ENCODE results near the gene PTP4A1. TPM values are rescaled to one million over a fixed set of nuclear protein-coding genes. Genes with fewer than 3 reads are reported as not detected.

Gene PTP4A1
- total and polyA plus RNA-seq, 2 of the 4 experiments (the other 2 are of a cell fraction) = 31.2 to 53.1 TPM

DNA sequence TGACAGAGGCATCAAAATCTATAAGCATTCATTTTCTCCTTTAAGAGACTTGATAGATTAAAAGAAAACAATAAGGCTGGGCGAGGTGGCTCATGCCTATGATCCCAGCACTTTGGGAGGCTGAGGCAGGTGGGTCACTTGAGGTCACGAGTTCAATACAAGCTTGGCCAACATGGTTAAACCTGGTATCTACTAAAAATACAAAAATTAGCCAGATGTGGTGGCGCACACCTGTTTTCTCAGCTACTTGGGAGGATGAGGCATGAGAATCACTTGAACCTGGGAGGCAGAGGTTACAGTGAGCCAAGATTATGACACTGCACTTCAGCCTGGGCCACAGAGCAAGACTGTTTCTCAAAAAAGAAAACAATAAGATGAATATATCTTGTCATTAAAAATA is 39.3 kb upstream of the PTP4A1 start:
- Histone ChIP-seq H3K9me1 (ENCODE audit: insufficient read depth, low read length) (no peaks in the 10 kb centered on the region), H4K5ac (ENCODE audit: low read depth, low read length) (no peak overlapping the region), H3K79me1 (ENCODE audit: low read depth in 1 of 2, low read length in 2 of 2) (no peaks in the 10 kb centered on the region), H3K27ac (ENCODE audit: insufficient read depth, low read length) (no peak overlapping the region), H4K20me1 (ENCODE audit: insufficient read depth, low read length) (0 out of 2 replicates have a peak, but pooled peaks cover under 1% of the 10 kb centered on the region), H3K4me1 (ENCODE audit: control insufficient read depth, insufficient read depth, low read length) (peaks cover 6% of the 10 kb centered on the region), H3K36me3 (ENCODE audit: control insufficient read depth, insufficient read depth, low read length) (no peaks in the 10 kb centered on the region), H2AK9ac (replicated peaks; ENCODE audit: low read depth, low read length, poor library complexity) (no peak overlapping the region), H4K8ac (ENCODE audit: low read depth in 2 of 2, low read length in 2 of 2) (no peak overlapping the region), H3K56ac (ENCODE audit: extremely low read depth, insufficient read depth, low read length) (no peak overlapping the region), H2BK15ac (ENCODE audit: low read depth, low read length) (no peak overlapping the region), H3K27me3 (ENCODE audit: control insufficient read depth, insufficient read depth, low read length) (no peaks in the 10 kb centered on the region), H3K18ac (ENCODE audit: low read depth, low read length) (no peak overlapping the region), H3K4me2 (ENCODE audit: low read depth, low read length) (no peak overlapping the region), H2BK5ac (ENCODE audit: low read depth, low read length, poor library complexity, severe bottlenecking) (no peak overlapping the region), H3K23ac (ENCODE audit: low read depth, low read length) (no peak overlapping the region), H3K9ac (ENCODE audit: low read depth, low read length) (no peak overlapping the region), H2BK120ac (ENCODE audit: low read depth, low read length) (no peak overlapping the region), H2BK20ac (ENCODE audit: low read depth, low read length) (no peak overlapping the region), H3K4me3 (ENCODE audit: insufficient read depth, low read depth, low read length) (no peak overlapping the region), H3K9me3 (ENCODE audit: control insufficient read depth, insufficient read depth, low read length) (no peaks in the 10 kb centered on the region), H2AFZ (replicated peaks; ENCODE audit: low read length, poor library complexity) (no peak overlapping the region), H3K14ac (replicated peaks; ENCODE audit: low read depth, low read length) (no peak overlapping the region), H4K91ac (ENCODE audit: insufficient read depth, low read depth, low read length) (no peak overlapping the region), H2AK5ac (ENCODE audit: low read depth, low read length) (no peak overlapping the region), H3K4ac (ENCODE audit: low read depth, low read length) (no peak overlapping the region)
- CTCF ChIA-PET = no interaction called here
- DNase-seq (no peak), ATAC-seq (ENCODE audit: low read depth) (no peak)
- BruUV-seq (replicated peaks) = no TSS peak
- intact Hi-C loops (cut with micrococcal nuclease) (no loop called here), dilution Hi-C loops (cut with HindIII; ENCODE audit: low sequenced_read_pairs, unreplicated experiment) (no loop called here), in situ Hi-C loops (cut with MboI; ENCODE audit: low sequenced_read_pairs) (no loop called here)
- 60% methylated on average over 1 of the region's 3 CpGs; no CpG with 5 or more reads in 1 of the 2 experiments for WGBS, 2 experiments (ENCODE audit: extremely low coverage in 2 of 2, insufficient read length in 1 of 2)
- POLR2A ChIA-PET (ENCODE audit: unreplicated experiment) = interaction anchor here (0.6 kb wide), 1 partner anchor 85 kb away, joined by 3 read pairs; no protein-coding TSS in a partner anchor
- no peak for TF ChIP-seq FOS (IDR thresholded peaks at IDR 0.05; ENCODE audit: low read depth, low read length)
- TF ChIP-seq MAFK (IDR thresholded peaks at IDR 0.05; ENCODE audit: low read depth, low read length) = no peak
- TF ChIP-seq POLR2A (IDR thresholded peaks at IDR 0.05; ENCODE audit: low read depth, low read length) = no peak
- TF ChIP-seq, protein P1, sequence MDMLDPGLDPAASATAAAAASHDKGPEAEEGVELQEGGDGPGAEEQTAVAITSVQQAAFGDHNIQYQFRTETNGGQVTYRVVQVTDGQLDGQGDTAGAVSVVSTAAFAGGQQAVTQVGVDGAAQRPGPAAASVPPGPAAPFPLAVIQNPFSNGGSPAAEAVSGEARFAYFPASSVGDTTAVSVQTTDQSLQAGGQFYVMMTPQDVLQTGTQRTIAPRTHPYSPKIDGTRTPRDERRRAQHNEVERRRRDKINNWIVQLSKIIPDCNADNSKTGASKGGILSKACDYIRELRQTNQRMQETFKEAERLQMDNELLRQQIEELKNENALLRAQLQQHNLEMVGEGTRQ (IDR thresholded peaks at IDR 0.05; ENCODE audit: low read depth, low read length) = no peak
- TF ChIP-seq, protein P2, sequence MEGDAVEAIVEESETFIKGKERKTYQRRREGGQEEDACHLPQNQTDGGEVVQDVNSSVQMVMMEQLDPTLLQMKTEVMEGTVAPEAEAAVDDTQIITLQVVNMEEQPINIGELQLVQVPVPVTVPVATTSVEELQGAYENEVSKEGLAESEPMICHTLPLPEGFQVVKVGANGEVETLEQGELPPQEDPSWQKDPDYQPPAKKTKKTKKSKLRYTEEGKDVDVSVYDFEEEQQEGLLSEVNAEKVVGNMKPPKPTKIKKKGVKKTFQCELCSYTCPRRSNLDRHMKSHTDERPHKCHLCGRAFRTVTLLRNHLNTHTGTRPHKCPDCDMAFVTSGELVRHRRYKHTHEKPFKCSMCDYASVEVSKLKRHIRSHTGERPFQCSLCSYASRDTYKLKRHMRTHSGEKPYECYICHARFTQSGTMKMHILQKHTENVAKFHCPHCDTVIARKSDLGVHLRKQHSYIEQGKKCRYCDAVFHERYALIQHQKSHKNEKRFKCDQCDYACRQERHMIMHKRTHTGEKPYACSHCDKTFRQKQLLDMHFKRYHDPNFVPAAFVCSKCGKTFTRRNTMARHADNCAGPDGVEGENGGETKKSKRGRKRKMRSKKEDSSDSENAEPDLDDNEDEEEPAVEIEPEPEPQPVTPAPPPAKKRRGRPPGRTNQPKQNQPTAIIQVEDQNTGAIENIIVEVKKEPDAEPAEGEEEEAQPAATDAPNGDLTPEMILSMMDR (conservative IDR thresholded peaks at IDR 0.05; ENCODE audit: low read depth, low read length) = no peak
